IMR-90 (cell line): Measurements from ENCODE around the gene CALN1. TPM values are rescaled to one million over a fixed set of nuclear protein-coding genes. Genes with fewer than 3 reads are reported as not detected.

ENCODE experiments used
- ATAC-seq: fragments of 200-7000 bp; cut with Tn5 transposase; 2 replicates; pipeline ENCODE4 v1.9.1; 2020; ENCODE audit warnings: low read depth, mild to moderate bottlenecking, moderate library complexity
- BruUV-seq: library from RNA; stranded (reverse); fragments of 400-500 nt; replicated peaks from 2 replicates; lab custom pipeline; 2021; lab: Mats Ljungman, UMichigan
- CTCF ChIA-PET: fragments of 300-600 bp; formaldehyde crosslinking; extraction: SDS; loops from one replicate; lab custom pipeline; 2021; ENCODE audit warnings: antibody characterized with exemption; lab: Yijun Ruan, JAX
- POLR2A ChIA-PET: fragments of 300-600 bp; sonication (Branson Sonifier 250); formaldehyde crosslinking; loops from one replicate; lab custom pipeline; 2022; ENCODE audit warnings: antibody characterized with exemption; ENCODE audit not compliant: unreplicated experiment; lab: Charles Lee
- DNase-seq: peaks from one replicate; pipeline ENCODE4 v3.0.0; 2013
- H2AFZ ChIP-seq: replicated peaks from 2 replicates; pipeline ENCODE3; 2013; ENCODE audit warnings: low read length, mild to moderate bottlenecking; ENCODE audit not compliant: poor library complexity
- H2AK5ac ChIP-seq: 2 replicates; pipeline ENCODE4 v1.6.1; 2013; ENCODE audit warnings: low read depth, low read length, inconsistent platforms
- H2AK9ac ChIP-seq: replicated peaks from 2 replicates; pipeline ENCODE3; 2013; ENCODE audit warnings: mild to moderate bottlenecking, low read depth, low read length, moderate library complexity; ENCODE audit not compliant: poor library complexity
- H2BK120ac ChIP-seq: 2 replicates; pipeline ENCODE4 v1.6.1; 2013; ENCODE audit warnings: low read depth, low read length, inconsistent platforms
- H2BK15ac ChIP-seq: 3 replicates; pipeline ENCODE4 v1.6.1; 2013; ENCODE audit warnings: low read depth, low read length, inconsistent platforms
- H2BK20ac ChIP-seq: 2 replicates; pipeline ENCODE4 v1.6.1; 2013; ENCODE audit warnings: low read depth, mild to moderate bottlenecking, inconsistent platforms, low read length, moderate library complexity
- H2BK5ac ChIP-seq: 2 replicates; pipeline ENCODE4 v1.6.1; 2013; ENCODE audit warnings: mild to moderate bottlenecking, low read depth, low read length, inconsistent platforms; ENCODE audit not compliant: poor library complexity, severe bottlenecking
- H3K14ac ChIP-seq: replicated peaks from 2 replicates; pipeline ENCODE4 v1.6.1; 2013; ENCODE audit warnings: low read depth, low read length, inconsistent platforms
- H3K18ac ChIP-seq: 2 replicates; pipeline ENCODE4 v1.6.1; 2013; ENCODE audit warnings: low read depth, low read length, control low read depth
- H3K23ac ChIP-seq: 2 replicates; pipeline ENCODE4 v1.6.1; 2013; ENCODE audit warnings: low read depth, low read length, inconsistent platforms
- H3K27ac ChIP-seq: 2 replicates; pipeline ENCODE4 v1.5.1; 2013; ENCODE audit warnings: mild to moderate bottlenecking, control low read depth, low read length; ENCODE audit not compliant: insufficient read depth
- H3K27me3 ChIP-seq: 2 replicates; pipeline ENCODE4 v1.6.1; 2013; ENCODE audit warnings: low read length; ENCODE audit not compliant: control insufficient read depth, insufficient read depth
- H3K36me3 ChIP-seq: 2 replicates; pipeline ENCODE4 v1.6.1; 2013; ENCODE audit warnings: low read length, mixed read lengths; ENCODE audit not compliant: control insufficient read depth, insufficient read depth
- H3K4ac ChIP-seq: 2 replicates; pipeline ENCODE4 v1.6.1; 2013; ENCODE audit warnings: low read depth, low read length, inconsistent platforms
- H3K4me1 ChIP-seq: 2 replicates; pipeline ENCODE4 v1.6.1; 2013; ENCODE audit warnings: low read length, mixed read lengths; ENCODE audit not compliant: control insufficient read depth, insufficient read depth
- H3K4me2 ChIP-seq: 2 replicates; pipeline ENCODE4 v1.6.1; 2013; ENCODE audit warnings: low read depth, mild to moderate bottlenecking, control low read depth, low read length, moderate library complexity
- H3K4me3 ChIP-seq: 2 replicates; pipeline ENCODE4 v1.5.1; 2013; ENCODE audit warnings: low read depth, mild to moderate bottlenecking, control low read depth, low read length, moderate library complexity; ENCODE audit not compliant: insufficient read depth
- H3K56ac ChIP-seq: 2 replicates; pipeline ENCODE4 v1.6.1; 2013; ENCODE audit warnings: low read length, inconsistent platforms; ENCODE audit not compliant: insufficient read depth; ENCODE audit errors: extremely low read depth
- H3K79me1 ChIP-seq, 2 experiments: 2 replicates each; pipeline ENCODE4 v1.6.1; 2013; ENCODE audit warnings: low read length in 2 of 2, inconsistent platforms in 1 of 2, low read depth in 1 of 2
- H3K9ac ChIP-seq: 2 replicates; pipeline ENCODE4 v1.6.1; 2013; ENCODE audit warnings: low read depth, low read length, control low read depth
- H3K9me1 ChIP-seq: 2 replicates; pipeline ENCODE4 v1.6.1; 2013; ENCODE audit warnings: low read length, inconsistent platforms; ENCODE audit not compliant: insufficient read depth
- H3K9me3 ChIP-seq: 2 replicates; pipeline ENCODE4 v1.6.1; 2013; ENCODE audit warnings: low read length; ENCODE audit not compliant: control insufficient read depth, insufficient read depth
- H4K20me1 ChIP-seq: 2 replicates; pipeline ENCODE4 v1.6.1; 2013; ENCODE audit warnings: low read length, inconsistent platforms; ENCODE audit not compliant: insufficient read depth
- H4K5ac ChIP-seq: 2 replicates; pipeline ENCODE4 v1.6.1; 2013; ENCODE audit warnings: mild to moderate bottlenecking, low read depth, low read length, control low read depth
- H4K8ac ChIP-seq, 2 experiments: 2 replicates each; pipeline ENCODE4 v1.6.1; 2013; ENCODE audit warnings: low read depth in 2 of 2, low read length in 2 of 2, control low read depth in 1 of 2, inconsistent platforms in 1 of 2
- H4K91ac ChIP-seq: 2 replicates; pipeline ENCODE4 v1.6.1; 2013; ENCODE audit warnings: low read depth, low read length, inconsistent platforms; ENCODE audit not compliant: insufficient read depth
- ELK1 ChIP-seq: fragments of 150-350 bp; IDR thresholded peaks from 2 replicates; pipeline ENCODE4 v1.6.1; 2016; ENCODE audit warnings: low read depth, mild to moderate bottlenecking, low read length, moderate library complexity, borderline replicate concordance
- RCOR1 ChIP-seq: IDR thresholded peaks from 2 replicates; pipeline ENCODE4 v1.6.1; 2012; ENCODE audit warnings: mild to moderate bottlenecking, low read length, improper control_type of control experiment; ENCODE audit not compliant: insufficient replicate concordance
- USF2 ChIP-seq: fragments of 150-350 bp; IDR thresholded peaks from 2 replicates; pipeline ENCODE4 v1.6.1; 2017; ENCODE audit warnings: mild to moderate bottlenecking, antibody characterized with exemption, low read length, low read depth
- WGBS, 2 experiments: methylation state at CpG; one replicate each; pipeline versions ENCODE4 v1.1.5 to v1.1.7; 2013; ENCODE audit warnings: missing lambda C conversion rate in 2 of 2; ENCODE audit not compliant: insufficient read length in 1 of 2; ENCODE audit errors: extremely low coverage in 2 of 2; 5-methylcytosine and 5-hydroxymethylcytosine counted together
- dilution Hi-C: fragments of 300-500 bp; cut with HindIII; formaldehyde crosslinking; loops from one replicate; pipeline ENCODE4 v1.14.3; 2018; ENCODE audit warnings: low sequenced_read_pairs; ENCODE audit not compliant: unreplicated experiment
- in situ Hi-C: fragments of 300-500 bp; cut with MboI; formaldehyde crosslinking; loops from 3 replicates; pipeline ENCODE4 v1.14.3; 2019; ENCODE audit warnings: low sequenced_read_pairs, inconsistent platforms, mixed read lengths
- intact Hi-C: fragments of 100-400 bp; cut with micrococcal nuclease; formaldehyde crosslinking; loops from 2 replicates; pipeline ENCODE4 v1.10.0; 2022
- polyA plus RNA-seq, 3 experiments: library from polyadenylated mRNA; depleted of rRNA; stranded (reverse); fragments of >200 nt; gene quantifications; 2 replicates each; pipeline ENCODE4 v1.2.3, GENCODE V29; 2012; ENCODE audit warnings: low replicate concordance in 1 of 3
- total RNA-seq: library from RNA; depleted of rRNA; stranded (reverse); fragments of >200 nt; gene quantifications from 2 replicates; pipeline ENCODE4 v1.2.3, GENCODE V29; 2012

CALN1 gene
- total and polyA plus RNA-seq, 2 of the 4 experiments (the other 2 are of a cell fraction), result not detected

- no peak for DNase-seq
- no peak overlapping the region for H3K14ac ChIP-seq
These were observed 32.1 kb upstream of the CALN1 start for GRCh38 chr7:72444026-72444776.

More at GRCh38 chr7:72444026-72444776, 32.1 kb upstream of the CALN1 start:
- dilution Hi-C loops (no loop called here), in situ Hi-C loops (no loop called here), intact Hi-C loops (no loop called here)
- peaks cover 9% of the 10 kb centered on the region for H3K9me3 ChIP-seq
- no peaks in the 10 kb centered on the region for H4K20me1 ChIP-seq
- no peak overlapping the region for H3K18ac ChIP-seq
- no peak overlapping the region for H3K4me2 ChIP-seq
- H3K9me1 ChIP-seq, result no peaks in the 10 kb centered on the region
- no peak overlapping the region for H3K27ac ChIP-seq
- H3K23ac ChIP-seq, result no peak overlapping the region
- H2BK15ac ChIP-seq, result no peak overlapping the region
- no peak overlapping the region for H4K91ac ChIP-seq
- H3K36me3 ChIP-seq, result no peaks in the 10 kb centered on the region
- no peak overlapping the region for H3K4me3 ChIP-seq
- H4K8ac ChIP-seq, result no peak overlapping the region
- H3K79me1 ChIP-seq, result no peaks in the 10 kb centered on the region
- no peak overlapping the region for H3K4ac ChIP-seq
- no TSS peak for BruUV-seq
- no peak overlapping the region for H2AFZ ChIP-seq
- no peak overlapping the region for H2BK120ac ChIP-seq
- no peak overlapping the region for H2AK9ac ChIP-seq
- CTCF ChIA-PET, result interaction anchor here (0.6 kb wide), 1 partner anchor 1621 kb away, joined by 3 read pairs; no protein-coding TSS in a partner anchor
- no peak overlapping the region for H2BK5ac ChIP-seq
- no peak for ATAC-seq
- no peak overlapping the region for H4K5ac ChIP-seq
- no peak overlapping the region for H3K56ac ChIP-seq
- H2AK5ac ChIP-seq, result no peak overlapping the region
- WGBS, 2 experiments, result 73% methylated on average over 3 of the region's 8 CpGs; no CpG with 5 or more reads in 1 of the 2 experiments
- no peak overlapping the region for H3K9ac ChIP-seq
- H3K27me3 ChIP-seq, result no peaks in the 10 kb centered on the region
- POLR2A ChIA-PET, result no interaction called here
- H3K4me1 ChIP-seq, result no peaks in the 10 kb centered on the region
- TF ChIP-seq RCOR1 (no peak), USF2 (no peak), ELK1 (no peak)
- H2BK20ac ChIP-seq, result no peak overlapping the region
